DOHH2 (cell line): ENCODE measurements around the gene MCF2L.

Experiments used
- H3F3A ChIP-seq: fragments of 200-600 bp; sonication (generic), shearing (Covaris generic); 2 replicates; pipeline ENCODE4 v1.6.0; 2016; ENCODE audit warnings: antibody characterized with exemption, mild to moderate bottlenecking; ENCODE audit not compliant: control insufficient read depth, insufficient read depth
- H3K27ac ChIP-seq: fragments of 200-600 bp; sonication (generic); 2 replicates; pipeline ENCODE4 v1.5.1; 2014; ENCODE audit warnings: low read depth, mild to moderate bottlenecking, low read length, moderate library complexity
- H3K27me3 ChIP-seq: fragments of 200-600 bp; sonication (generic); 2 replicates; pipeline ENCODE4 v1.6.1; 2014; ENCODE audit warnings: mild to moderate bottlenecking, low read length, mixed read lengths; ENCODE audit not compliant: control insufficient read depth
- H3K36me3 ChIP-seq: fragments of 200-600 bp; sonication (generic); 2 replicates; pipeline ENCODE4 v1.6.1; 2014; ENCODE audit warnings: mild to moderate bottlenecking, low read length, moderate library complexity, mixed read lengths; ENCODE audit not compliant: control insufficient read depth
- H3K4me1 ChIP-seq: fragments of 200-600 bp; sonication (generic); 2 replicates; pipeline ENCODE4 v1.6.1; 2014; ENCODE audit warnings: mild to moderate bottlenecking, low read length, mixed read lengths; ENCODE audit not compliant: control insufficient read depth
- H3K4me2 ChIP-seq: fragments of 200-600 bp; sonication (generic); 2 replicates; pipeline ENCODE4 v1.6.0; 2014; ENCODE audit warnings: mild to moderate bottlenecking, low read length, moderate library complexity
- H3K4me3 ChIP-seq: fragments of 200-600 bp; sonication (generic); 2 replicates; pipeline ENCODE4 v1.5.1; 2014; ENCODE audit warnings: mild to moderate bottlenecking, low read length, mixed read lengths
- H3K79me2 ChIP-seq: fragments of 200-600 bp; sonication (generic); 2 replicates; pipeline ENCODE4 v1.6.1; 2014; ENCODE audit warnings: mild to moderate bottlenecking, low read length, mixed read lengths; ENCODE audit not compliant: control insufficient read depth
- H3K9me2 ChIP-seq: fragments of 200-600 bp; sonication (generic); replicated peaks from 2 replicates; pipeline ENCODE4 v1.6.1; 2014; ENCODE audit warnings: mild to moderate bottlenecking, low read length, mixed read lengths; ENCODE audit not compliant: control insufficient read depth
- H3K9me3 ChIP-seq: fragments of 200-600 bp; sonication (generic); 2 replicates; pipeline ENCODE4 v1.6.1; 2014; ENCODE audit warnings: antibody characterized with exemption, low read length, mixed read lengths; ENCODE audit not compliant: control insufficient read depth, insufficient read depth
- H4K20me1 ChIP-seq: fragments of 200-600 bp; sonication (generic); 2 replicates; pipeline ENCODE4 v1.6.0; 2014; ENCODE audit warnings: low read depth, mild to moderate bottlenecking, antibody characterized with exemption, low read length, moderate library complexity; ENCODE audit not compliant: control insufficient read depth, insufficient read depth
- EZH2phosphoT487 ChIP-seq: fragments of 200-600 bp; sonication (generic); IDR thresholded peaks from 2 replicates; pipeline ENCODE4 v1.6.1; 2017; ENCODE audit warnings: borderline replicate concordance, mild to moderate bottlenecking, antibody characterized with exemption, low read length, moderate library complexity, mixed read lengths
- TF ChIP-seq, protein P1 (sequence below): fragments of 200-600 bp; sonication (generic); IDR thresholded peaks from one replicate; pipeline ENCODE4 v1.5.1; 2014; ENCODE audit warnings: antibody characterized with exemption, mild to moderate bottlenecking, low read depth, low read length; ENCODE audit not compliant: poor library complexity, severe bottlenecking

The MCF2L gene

DNA sequence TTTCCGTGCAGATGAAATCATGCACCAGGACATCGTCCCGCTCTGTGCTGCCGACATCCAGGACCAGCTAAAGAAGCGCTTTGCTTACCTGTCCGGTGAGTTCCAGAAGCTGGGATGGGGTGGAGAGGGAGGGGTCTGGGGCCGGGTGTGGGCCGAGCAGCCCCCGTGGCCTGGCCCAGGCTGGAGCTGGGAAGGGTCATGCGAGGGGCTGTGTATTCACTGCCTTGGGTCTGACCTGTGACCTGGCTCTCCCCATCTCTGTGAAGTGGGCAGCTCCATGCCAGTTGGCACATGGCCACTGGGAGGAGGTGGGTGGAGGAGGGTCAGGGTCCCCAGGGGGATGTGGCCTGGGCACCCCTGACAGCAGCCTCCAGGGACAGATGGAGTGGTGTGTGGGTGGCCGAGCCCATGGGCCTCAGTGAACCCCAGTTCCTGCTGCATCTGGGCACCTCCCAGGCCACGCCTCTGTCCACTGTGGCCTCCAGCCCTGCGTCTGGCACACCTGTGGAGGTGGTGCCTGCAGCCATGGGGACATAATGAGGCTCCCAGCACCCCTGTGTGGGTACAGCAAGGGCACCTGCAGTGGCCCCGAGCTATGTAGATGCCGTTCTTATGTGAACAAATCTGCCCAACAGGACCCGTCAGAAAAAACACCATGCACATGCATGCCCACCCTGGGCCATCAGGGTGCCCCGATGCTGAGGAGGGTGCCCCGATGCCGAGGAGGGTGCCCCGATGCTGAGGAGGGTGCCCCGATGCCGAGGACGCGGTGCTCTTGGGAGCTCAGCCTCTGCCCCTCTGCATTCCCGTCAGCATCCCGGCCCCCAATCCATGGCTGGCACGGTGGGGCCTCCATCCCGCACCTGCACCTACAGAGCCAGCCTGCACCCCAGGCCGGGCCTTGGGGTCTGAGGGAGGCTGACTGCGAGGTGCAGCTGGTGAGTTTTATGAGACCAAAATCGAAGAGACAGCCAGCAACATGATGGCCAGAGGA, 46.0 kb downstream of the MCF2L start:
- Histone ChIP-seq H3K36me3 (no peaks in the 10 kb centered on the region), H3K9me3 (no peaks in the 10 kb centered on the region), H3K4me1 (no peaks in the 10 kb centered on the region), H3K27me3 (no peaks in the 10 kb centered on the region), H3K4me2 (no peak overlapping the region), H3K79me2 (no peaks in the 10 kb centered on the region), H3F3A (no peaks in the 10 kb centered on the region), H3K4me3 (no peak overlapping the region), H4K20me1 (no peaks in the 10 kb centered on the region), H3K9me2 (no peaks in the 10 kb centered on the region), H3K27ac (no peak overlapping the region)
- no peak for TF ChIP-seq EZH2phosphoT487
- TF ChIP-seq, protein P1, sequence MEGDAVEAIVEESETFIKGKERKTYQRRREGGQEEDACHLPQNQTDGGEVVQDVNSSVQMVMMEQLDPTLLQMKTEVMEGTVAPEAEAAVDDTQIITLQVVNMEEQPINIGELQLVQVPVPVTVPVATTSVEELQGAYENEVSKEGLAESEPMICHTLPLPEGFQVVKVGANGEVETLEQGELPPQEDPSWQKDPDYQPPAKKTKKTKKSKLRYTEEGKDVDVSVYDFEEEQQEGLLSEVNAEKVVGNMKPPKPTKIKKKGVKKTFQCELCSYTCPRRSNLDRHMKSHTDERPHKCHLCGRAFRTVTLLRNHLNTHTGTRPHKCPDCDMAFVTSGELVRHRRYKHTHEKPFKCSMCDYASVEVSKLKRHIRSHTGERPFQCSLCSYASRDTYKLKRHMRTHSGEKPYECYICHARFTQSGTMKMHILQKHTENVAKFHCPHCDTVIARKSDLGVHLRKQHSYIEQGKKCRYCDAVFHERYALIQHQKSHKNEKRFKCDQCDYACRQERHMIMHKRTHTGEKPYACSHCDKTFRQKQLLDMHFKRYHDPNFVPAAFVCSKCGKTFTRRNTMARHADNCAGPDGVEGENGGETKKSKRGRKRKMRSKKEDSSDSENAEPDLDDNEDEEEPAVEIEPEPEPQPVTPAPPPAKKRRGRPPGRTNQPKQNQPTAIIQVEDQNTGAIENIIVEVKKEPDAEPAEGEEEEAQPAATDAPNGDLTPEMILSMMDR, result no peak

DNA sequence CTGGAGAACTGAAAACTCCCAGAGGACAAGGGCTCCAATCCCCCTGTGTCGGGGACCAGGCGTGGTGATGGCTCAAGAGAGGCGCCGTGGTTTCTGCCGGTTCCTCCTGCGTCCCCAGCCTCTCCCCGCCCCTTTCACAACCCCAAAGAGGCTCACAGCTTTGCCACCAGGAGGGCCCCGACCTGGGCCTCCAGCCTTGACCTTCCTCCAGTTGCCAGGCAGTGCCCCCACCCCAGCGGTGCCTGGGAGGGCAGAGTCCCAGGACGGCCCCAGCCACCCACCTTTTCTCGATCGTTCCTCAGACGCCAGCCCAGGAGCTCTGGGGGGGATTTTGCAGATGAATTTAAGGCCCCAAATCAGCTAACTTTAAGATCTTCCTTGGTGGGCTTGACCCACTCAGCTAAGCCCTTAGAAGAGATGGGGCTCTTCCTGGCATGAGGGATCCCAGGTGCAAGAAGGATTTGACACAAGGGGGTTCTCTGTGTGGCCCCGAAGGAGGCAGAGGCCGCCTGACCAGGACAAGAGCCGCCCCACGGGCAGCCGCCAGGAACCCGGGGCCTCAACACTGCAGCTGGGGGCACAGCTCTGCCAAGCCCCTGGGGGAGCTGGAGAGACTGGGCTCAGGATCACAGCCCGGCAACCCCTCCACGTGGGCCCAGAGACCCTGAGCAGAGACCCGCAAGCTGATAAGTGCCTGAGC, 47.0 kb downstream of the MCF2L start:
- Histone ChIP-seq H3K79me2 (no peaks in the 10 kb centered on the region), H3K4me2 (no peak overlapping the region), H3K27me3 (no peaks in the 10 kb centered on the region), H3K4me1 (no peaks in the 10 kb centered on the region), H3F3A (no peaks in the 10 kb centered on the region), H3K9me2 (no peaks in the 10 kb centered on the region), H3K9me3 (no peaks in the 10 kb centered on the region), H3K27ac (no peak overlapping the region), H3K4me3 (no peak overlapping the region), H3K36me3 (no peaks in the 10 kb centered on the region), H4K20me1 (no peaks in the 10 kb centered on the region)
- TF ChIP-seq, protein P1, result no peak

DNA sequence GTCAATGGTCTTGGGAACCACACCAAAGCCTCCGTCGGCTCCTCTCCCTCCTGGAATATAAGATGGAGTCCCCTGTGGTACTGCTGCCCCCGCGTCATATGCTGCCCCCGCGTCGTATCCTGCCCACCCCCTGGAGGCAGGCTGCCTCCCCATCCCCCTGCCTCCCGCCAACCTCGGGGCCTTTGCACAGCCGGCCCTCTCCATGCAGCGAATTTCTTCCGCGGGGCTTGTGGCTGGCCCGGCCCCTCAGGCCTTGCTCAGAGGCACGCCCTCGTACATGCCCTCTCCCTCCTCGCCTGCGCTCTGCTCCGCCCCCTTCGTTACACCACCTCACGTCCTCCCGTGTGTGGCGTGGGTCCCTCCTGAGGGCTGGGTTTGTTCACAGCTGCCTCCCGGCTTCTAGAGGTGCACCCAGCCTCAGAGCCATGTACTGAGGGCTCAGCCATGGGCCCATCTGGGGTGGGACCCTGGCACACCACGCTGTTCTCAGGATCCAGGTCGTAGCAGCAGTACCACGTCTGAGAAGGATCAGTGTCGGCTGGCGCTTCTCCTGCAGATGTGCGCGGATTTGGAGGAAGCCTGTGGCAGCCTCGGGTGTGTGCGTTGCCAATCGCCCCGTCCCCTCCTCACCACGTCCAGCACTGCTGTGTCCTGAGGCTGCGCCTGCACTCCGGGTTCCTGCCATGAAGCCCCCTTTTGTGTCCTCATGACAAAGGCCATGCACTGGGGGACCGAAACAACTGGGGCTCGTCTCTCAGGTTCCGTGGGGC, 47.7 kb downstream of the MCF2L start:
- no peaks in the 10 kb centered on the region for H3K79me2 ChIP-seq
- H3K9me2 ChIP-seq, result no peaks in the 10 kb centered on the region
- H3F3A ChIP-seq, result no peaks in the 10 kb centered on the region
- no peaks in the 10 kb centered on the region for H3K9me3 ChIP-seq
- H3K36me3 ChIP-seq, result no peaks in the 10 kb centered on the region
- no peak overlapping the region for H3K4me3 ChIP-seq
- no peak overlapping the region for H3K4me2 ChIP-seq
- no peaks in the 10 kb centered on the region for H3K27me3 ChIP-seq
- H3K27ac ChIP-seq, result no peak overlapping the region
- no peaks in the 10 kb centered on the region for H4K20me1 ChIP-seq
- TF ChIP-seq, protein P1, result no peak
- no peak for TF ChIP-seq EZH2phosphoT487
- H3K4me1 ChIP-seq, result no peaks in the 10 kb centered on the region
